ENCODE data around the gene RND2. TPM values are rescaled to one million over a fixed set of nuclear protein-coding genes. Genes with fewer than 3 reads are reported as not detected.

Gene RND2
- total and polyA plus RNA-seq, 2 of the 13 experiments (the other 11 are each of a cell fraction or from before 2014, with no cell fraction given), result 0.05 to 0.11 TPM

GRCh38 chr17:42997390-42997983, 27.5 kb upstream of the RND2 start (continued):
- peak; percentile 3; the same call in 1 of the 2 replicates for TF ChIP-seq RFXANK (CRISPR knock-in tag; IDR thresholded peaks at IDR 0.05)
- TF ChIP-seq CBX1 (IDR thresholded peaks at IDR 0.05; ENCODE audit: low read depth), result no peak
- no peak for TF ChIP-seq NFKBIZ (CRISPR knock-in tag; IDR thresholded peaks at IDR 0.05)
- TF ChIP-seq ZNF256 (CRISPR knock-in tag; conservative IDR thresholded peaks at IDR 0.05), result peak; percentile 72; the same call in 1 of the 2 replicates
- TF ChIP-seq ZNF350 (CRISPR knock-in tag; IDR thresholded peaks at IDR 0.05; ENCODE audit: borderline replicate concordance, low read depth), result no peak
- 0 out of 2 replicates have a peak, but pooled peaks have one; percentile 9 for TF ChIP-seq ETS1 (CRISPR knock-in tag; IDR thresholded peaks at IDR 0.05)
- TF ChIP-seq ZC3H13 (CRISPR knock-in tag; IDR thresholded peaks at IDR 0.05), result 0 out of 2 replicates have a peak, but pooled peaks have one; percentile 32
- no peak for TF ChIP-seq XBP1 (CRISPR knock-in tag; IDR thresholded peaks at IDR 0.05)
- no peak for TF ChIP-seq ZNF674 (CRISPR knock-in tag; IDR thresholded peaks at IDR 0.05; ENCODE audit: low read depth)
- no peak for TF ChIP-seq MZF1 (CRISPR knock-in tag; IDR thresholded peaks at IDR 0.05; ENCODE audit: borderline replicate concordance)
- 0 out of 3 replicates have a peak, but pooled peaks have one; percentile 20 for TF ChIP-seq MXI1 (IDR thresholded peaks at IDR 0.05; ENCODE audit: borderline replicate concordance, low read depth, low read length)
- TF ChIP-seq NCOA1 (CRISPR knock-in tag; IDR thresholded peaks at IDR 0.05), result no peak
- TF ChIP-seq ZBED4 (CRISPR knock-in tag; IDR thresholded peaks at IDR 0.05; ENCODE audit: borderline replicate concordance), result no peak
- TF ChIP-seq ISX (CRISPR knock-in tag; conservative IDR thresholded peaks at IDR 0.05), result 0 out of 2 replicates have a peak, but pooled peaks have one; percentile 41
- no peak for TF ChIP-seq FOSL1 (CRISPR knock-in tag; IDR thresholded peaks at IDR 0.05; ENCODE audit: borderline replicate concordance)
- no peak for TF ChIP-seq ZNF589 (CRISPR knock-in tag; conservative IDR thresholded peaks at IDR 0.05)
- TF ChIP-seq TCF12 (IDR thresholded peaks at IDR 0.05), result no peak
- peak; percentile 42; the same call in 1 of the 2 replicates for TF ChIP-seq TCF12 (CRISPR knock-in tag; IDR thresholded peaks at IDR 0.05)
- TF ChIP-seq GABPB1 (CRISPR knock-in tag; IDR thresholded peaks at IDR 0.05), result no peak
- TF ChIP-seq ZBTB46 (CRISPR knock-in tag; IDR thresholded peaks at IDR 0.05; ENCODE audit: borderline replicate concordance), result no peak
- TF ChIP-seq MIER2 (CRISPR knock-in tag; IDR thresholded peaks at IDR 0.05), result 0 out of 2 replicates have a peak, but pooled peaks have one; percentile 17
- no peak for TF ChIP-seq ZNF788 (CRISPR knock-in tag; IDR thresholded peaks at IDR 0.05; ENCODE audit: borderline replicate concordance)
- TF ChIP-seq SNRNP70 (IDR thresholded peaks at IDR 0.05; ENCODE audit: low read depth, low read length), result no peak
- TF ChIP-seq TEAD2 (CRISPR knock-in tag; IDR thresholded peaks at IDR 0.05), result no peak

Data from HepG2 (cell line).